GM23338 (cell line): Measurements from ENCODE around the gene FOXA1.

ENCODE experiments used
- CREB1 ChIP-seq: fragments of 250-450 bp; sonication (Bioruptor Pico); IDR thresholded peaks from 2 replicates; pipeline ENCODE4 v1.5.0; 2020; ENCODE audit warnings: low read depth, mild to moderate bottlenecking, moderate library complexity
- EZH2phosphoT487 ChIP-seq: fragments of 200-600 bp; sonication (generic); IDR thresholded peaks from one replicate; pipeline ENCODE4 v1.8.1; 2018; ENCODE audit warnings: antibody characterized with exemption; ENCODE audit not compliant: unreplicated experiment

DNA sequence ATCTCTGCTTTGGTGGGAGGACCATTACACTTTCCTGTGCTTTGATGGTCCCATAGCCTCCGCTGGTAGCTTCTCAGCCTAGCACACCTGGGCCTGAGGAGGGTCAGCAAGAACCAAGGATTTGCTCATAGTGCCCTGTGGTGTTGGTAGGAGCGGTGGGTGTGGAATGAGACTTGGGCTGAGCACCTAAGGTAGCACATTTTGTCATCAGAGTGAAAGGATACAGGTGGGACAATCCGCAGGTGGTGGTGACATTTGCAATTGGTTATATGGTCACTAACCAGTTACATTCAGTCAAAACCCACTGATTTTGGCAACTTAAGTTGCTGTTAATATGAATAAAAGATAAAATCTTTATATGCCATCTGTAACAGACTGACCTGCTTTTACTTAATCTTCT is 47.1 kb upstream of the FOXA1 start:
- TF ChIP-seq CREB1 (CRISPR knock-in tag): no peak
- TF ChIP-seq EZH2phosphoT487: no peak
